Muscle of arm (tissue), 12 donors: ENCODE measurements around the gene KRT6C. TPM values are rescaled to one million over a fixed set of nuclear protein-coding genes. Genes with fewer than 3 reads are reported as not detected.

ENCODE experiments used
- DNase-seq: peaks from one replicate; pipeline ENCODE4 v3.0.0-alpha.2; 2013
- polyA plus RNA-seq, 12 donors: library from polyadenylated mRNA; unstranded; fragments of 120-200 nt; gene quantifications; one replicate each; pipeline ENCODE4 v1.2.1, GENCODE V29; 2013; ENCODE audit not compliant: insufficient read length in 12 of 12

KRT6C gene
- polyA plus RNA-seq, 12 donors: 0.15 to 4.9 (median 0.91) TPM; not detected in 8

DNA sequence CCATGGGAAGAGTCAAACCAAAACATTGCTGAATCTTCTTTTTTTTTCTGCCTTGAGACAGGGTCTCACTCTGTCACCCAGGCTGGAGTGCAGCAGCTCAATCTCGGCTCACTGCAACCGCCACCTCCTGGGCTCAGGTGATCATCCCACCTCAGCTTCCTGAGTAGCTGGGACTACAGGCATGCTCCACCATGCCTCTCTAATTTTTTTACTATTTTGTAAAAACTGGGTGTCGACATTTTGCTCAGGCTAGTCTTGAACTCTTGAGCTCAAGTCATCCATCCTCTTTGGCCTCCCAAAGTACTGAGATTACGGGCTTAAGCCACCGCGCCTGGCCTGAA lies 38.0 kb downstream of the KRT6C start:
- no peak for DNase-seq

- no peak for DNase-seq
Measured at GRCh38 chr12:52434760-52435530, 38.7 kb downstream of the KRT6C start.

DNA sequence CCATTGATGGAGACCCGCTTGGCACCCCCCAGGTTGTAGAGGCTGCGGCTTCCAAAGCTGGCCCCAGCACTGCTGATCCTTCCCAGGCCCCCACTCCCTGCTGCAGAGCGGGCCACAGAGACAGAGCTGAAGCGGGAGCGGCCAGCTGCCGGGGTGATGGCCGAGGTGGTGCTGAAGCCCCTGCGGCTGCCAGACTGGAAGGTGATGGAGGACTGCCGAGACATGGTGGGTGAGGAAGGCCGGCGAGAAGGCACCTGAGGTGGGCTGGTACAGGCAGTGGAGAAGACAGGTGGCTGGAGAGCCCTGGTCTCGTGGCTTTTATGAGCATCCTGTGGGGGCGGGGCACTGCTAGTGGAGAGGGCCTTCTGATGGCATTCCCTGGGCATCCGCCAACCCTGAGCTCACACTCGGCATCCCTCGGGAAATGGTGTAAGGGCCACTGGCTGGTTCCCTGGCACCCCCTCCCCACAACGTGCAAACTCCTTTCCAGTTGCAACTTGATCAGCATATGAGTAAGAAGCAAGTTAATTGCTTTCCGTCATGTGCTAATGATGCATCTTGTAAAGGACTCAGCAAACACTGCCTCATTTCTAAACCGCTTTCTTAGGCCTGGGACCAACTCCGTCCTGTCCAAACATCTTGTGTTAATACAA lies 39.4 kb downstream of the KRT6C start, which contains the start of gene KRT75:
Gene KRT75, minus strand, starts transcription at position 291 of the 653 bp plus-strand sequence. Its CDS starts 67 bp downstream, at position 224.
- no peak for DNase-seq

DNA sequence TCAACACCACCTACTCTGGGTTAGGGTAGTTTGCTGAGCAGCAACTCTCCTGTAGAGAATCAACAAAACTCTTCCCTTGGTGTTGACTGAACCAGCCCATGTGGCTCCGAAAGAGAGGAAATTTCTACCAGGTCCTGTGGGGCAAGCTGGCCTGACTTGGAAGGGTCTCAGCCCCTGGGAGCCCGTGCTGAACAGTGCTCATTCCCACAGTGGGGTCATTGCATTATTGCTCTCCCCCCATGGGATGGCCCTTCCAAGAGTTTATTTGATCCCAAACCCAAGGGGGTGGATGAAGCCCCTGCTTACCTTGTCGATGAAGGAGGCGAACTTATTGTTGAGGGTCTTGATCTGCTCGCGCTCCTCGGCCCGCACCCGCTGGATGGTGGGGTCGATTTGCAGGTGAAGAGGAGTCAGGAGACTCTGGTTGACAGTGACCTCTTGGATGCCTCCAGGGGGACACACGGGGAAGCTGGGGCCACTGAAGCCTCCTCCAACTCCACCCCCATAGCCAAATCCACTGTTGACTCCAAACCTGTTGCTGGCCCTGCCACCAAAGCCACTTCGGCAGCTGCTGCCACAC lies 40.0 kb downstream of the KRT6C start:
- no peak for DNase-seq

DNA sequence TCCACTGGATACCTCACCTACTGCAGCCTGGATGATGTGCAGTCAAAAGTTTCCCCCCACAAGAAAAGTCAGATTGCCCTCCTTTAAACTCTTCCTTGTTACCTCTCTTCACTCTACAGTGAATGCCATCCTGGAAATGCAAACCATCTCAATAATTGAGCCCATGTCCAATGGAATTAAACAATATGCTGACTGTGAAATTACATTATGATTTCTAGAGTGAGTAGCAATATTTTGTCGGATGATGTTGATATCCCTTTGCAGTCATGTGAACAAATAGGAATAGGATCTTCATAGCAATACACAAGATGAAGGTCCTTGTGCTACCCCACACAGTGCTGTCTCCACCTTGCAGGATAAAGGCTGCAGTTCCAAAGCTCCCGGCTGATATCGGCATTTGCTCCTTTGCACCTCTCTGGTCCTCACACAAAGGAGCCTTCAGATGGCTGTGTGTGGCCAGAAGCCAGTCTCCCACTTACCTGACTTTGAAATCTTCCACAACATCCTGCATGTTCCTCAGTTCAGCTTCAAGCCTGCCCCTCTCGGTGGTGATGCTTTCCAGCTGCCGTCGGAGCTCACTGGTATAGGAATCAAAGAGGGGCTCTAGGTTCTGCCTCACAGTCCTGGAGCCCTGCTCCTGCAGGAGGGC lies 40.9 kb downstream of the KRT6C start:
- DNase-seq: no peak

- DNase-seq: no peak
Measured at GRCh38 chr12:52428121-52428520, 45.5 kb downstream of the KRT6C start.

DNA sequence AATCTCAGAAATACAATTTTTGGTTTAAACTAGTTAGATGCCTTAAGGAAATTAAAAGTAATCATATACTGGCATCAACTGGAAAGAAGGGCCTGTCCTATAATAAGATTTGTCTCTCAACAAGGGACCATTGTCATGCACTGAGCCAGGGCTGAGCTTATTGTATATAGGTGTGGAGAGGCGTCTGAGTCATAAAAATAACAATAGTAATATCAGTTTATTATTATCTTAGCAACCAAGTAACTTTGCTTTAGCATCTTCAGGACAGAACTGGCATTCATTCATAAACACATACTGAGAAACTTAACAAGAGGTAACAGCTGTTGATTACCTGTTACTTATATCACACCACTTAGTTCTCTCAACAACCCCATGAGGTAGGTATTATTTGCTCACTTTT lies 46.5 kb downstream of the KRT6C start:
- DNase-seq: no peak

- no peak for DNase-seq
Measured at GRCh38 chr12:52426034-52426433, 47.6 kb downstream of the KRT6C start.

DNA sequence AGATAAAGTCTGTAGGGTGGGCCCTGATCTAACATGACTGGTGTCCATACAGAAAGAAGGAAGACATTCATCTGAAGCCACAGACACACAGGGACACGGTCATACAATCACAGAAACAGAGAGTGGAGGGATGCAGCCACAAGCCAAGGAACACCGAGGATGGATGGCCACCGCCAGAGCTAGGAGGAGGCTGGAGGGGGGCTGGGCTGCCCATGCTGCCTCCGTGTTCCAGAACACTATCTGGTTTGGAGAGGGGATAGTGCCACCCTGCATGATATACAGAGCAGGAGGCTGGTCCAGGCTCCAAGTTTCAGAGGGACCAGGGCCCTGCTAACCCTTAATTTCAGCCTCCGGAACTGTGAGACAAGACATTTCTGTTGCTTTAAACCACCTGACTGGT lies 48.1 kb downstream of the KRT6C start:
- no peak for DNase-seq

- DNase-seq: no peak
Measured at GRCh38 chr12:52423661-52424500, 49.7 kb downstream of the KRT6C start.

DNA sequence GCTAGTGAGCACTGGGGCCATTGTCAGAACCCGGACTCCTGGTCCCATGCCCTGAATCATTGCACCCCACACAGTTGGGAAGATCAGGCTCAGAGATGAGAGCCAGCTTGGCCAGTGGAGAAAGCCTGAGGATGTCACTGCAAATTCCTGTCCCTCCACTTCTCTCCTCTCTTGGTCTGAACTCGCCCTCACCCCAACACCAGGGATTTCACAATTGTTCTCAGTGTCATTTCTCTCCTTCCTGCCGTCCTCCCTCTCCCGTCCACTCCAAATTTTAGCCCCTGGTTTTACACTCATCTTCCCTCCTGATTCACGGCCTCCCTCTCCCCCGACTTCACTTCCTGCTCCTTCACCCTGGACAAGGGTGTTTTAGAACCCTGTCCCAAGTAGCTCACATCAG lies 50.6 kb downstream of the KRT6C start:
- no peak for DNase-seq

GRCh38 chr12:52419656-52420055 lies 53.9 kb downstream of the KRT6C start:
- DNase-seq: no peak

DNA sequence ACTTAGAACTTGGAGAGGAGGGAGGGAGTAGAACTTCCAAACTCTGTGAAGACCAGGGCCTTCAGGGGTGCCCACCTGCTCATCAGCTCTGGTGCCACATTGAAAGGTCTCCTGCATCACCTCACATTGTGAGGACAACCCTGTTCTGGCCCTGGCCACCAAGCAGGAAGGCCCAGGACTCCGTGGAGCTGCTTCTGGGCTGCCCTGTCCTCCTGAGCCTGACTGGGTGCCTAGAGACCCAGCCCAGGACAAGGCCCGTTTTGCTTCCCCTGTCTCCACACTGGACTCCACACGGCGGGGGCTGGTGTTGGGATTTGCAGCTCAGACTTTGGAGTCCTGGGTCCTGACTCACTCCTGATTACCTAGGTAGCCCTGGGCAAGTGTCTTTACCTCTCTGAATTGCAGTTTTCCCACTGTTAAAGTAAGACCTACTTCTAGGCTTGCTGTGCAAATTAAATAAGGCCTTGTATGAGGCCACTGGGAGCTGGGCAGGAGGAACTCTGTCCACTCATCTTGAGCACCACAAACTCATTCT lies 55.0 kb downstream of the KRT6C start:
- DNase-seq: no peak

Other genes with a start within 250 kb of the KRT6C start
- gene KRT7, start 240.6 kb downstream of the KRT6C start, polyA plus RNA-seq: 1 to 10 TPM in 3 of 12 donors, under 1 TPM in 6, not detected in 3; 0.69 to 3.3 (median 0.81) TPM
- gene KRT86, start 199.2 kb downstream of the KRT6C start, polyA plus RNA-seq: under 1 TPM in 9 of 12 donors, not detected in 3; 0.10 to 0.50 (median 0.21) TPM
- under 1 TPM in 7 of 12 donors, not detected in 5; 0.08 to 0.25 (median 0.14) TPM for gene KRT81, start 182.3 kb downstream of the KRT6C start, polyA plus RNA-seq
- gene KRT83, start 152.4 kb downstream of the KRT6C start, polyA plus RNA-seq: under 1 TPM in 1 of 12 donors, not detected in 11; 0.09 TPM
- under 1 TPM in 2 of 12 donors, not detected in 10; 0.44 to 0.52 TPM for gene KRT85, start 106.3 kb downstream of the KRT6C start, polyA plus RNA-seq
- under 1 TPM in 1 of 12 donors, not detected in 11; 0.11 TPM for gene KRT84, start 88.2 kb downstream of the KRT6C start, polyA plus RNA-seq
- under 1 TPM in 1 of 12 donors, not detected in 11; 0.07 TPM for gene KRT82, start 67.5 kb downstream of the KRT6C start, polyA plus RNA-seq
- not detected for gene KRT75, start 39.4 kb downstream of the KRT6C start, polyA plus RNA-seq
- 1 to 10 TPM in 1 of 12 donors, under 1 TPM in 1, not detected in 10; 0.82 to 1.1 TPM for gene KRT6B, start 21.7 kb downstream of the KRT6C start, polyA plus RNA-seq
- gene KRT6A, start 19.5 kb upstream of the KRT6C start, polyA plus RNA-seq: 100 to 1,000 TPM in 1 of 12 donors, 10 to 100 TPM in 1, 1 to 10 TPM in 2, under 1 TPM in 2, not detected in 6; 0.05 to 120 (median 5.8) TPM
- 1,000 to 10,000 TPM in 1 of 12 donors, 100 to 1,000 TPM in 2, 10 to 100 TPM in 1, 1 to 10 TPM in 2, under 1 TPM in 4, not detected in 2; 0.07 to 1,328 (median 2.6) TPM for gene KRT5, start 46.6 kb upstream of the KRT6C start, polyA plus RNA-seq
- gene KRT71, start 79.3 kb upstream of the KRT6C start, polyA plus RNA-seq: under 1 TPM in 2 of 12 donors, not detected in 10; 0.08 TPM
- gene KRT74, start 100.0 kb upstream of the KRT6C start, polyA plus RNA-seq: under 1 TPM in 3 of 12 donors, not detected in 9; 0.15 to 0.25 (median 0.21) TPM
- under 1 TPM in 3 of 12 donors, not detected in 9; 0.11 to 0.26 (median 0.12) TPM for gene KRT72, start 127.7 kb upstream of the KRT6C start, polyA plus RNA-seq
- gene KRT73, start 144.8 kb upstream of the KRT6C start, polyA plus RNA-seq: under 1 TPM in 2 of 12 donors, not detected in 10; 0.05 to 0.15 TPM
- under 1 TPM in 3 of 12 donors, not detected in 9; 0.58 to 0.75 (median 0.61) TPM for gene KRT2, start 178.4 kb upstream of the KRT6C start, polyA plus RNA-seq
- gene KRT1, start 206.6 kb upstream of the KRT6C start, polyA plus RNA-seq: 1,000 to 10,000 TPM in 1 of 12 donors, 100 to 1,000 TPM in 2, 1 to 10 TPM in 2, under 1 TPM in 5, not detected in 2; 0.17 to 1,255 (median 2.6) TPM
- 1 to 10 TPM in 2 of 12 donors, under 1 TPM in 3, not detected in 7; 0.04 to 4.6 (median 0.60) TPM for gene KRT77, start 229.7 kb upstream of the KRT6C start, polyA plus RNA-seq